DND-41 (cell line): Measurements from ENCODE around the gene VPS35.

Source experiments
- ATAC-seq: fragments of 200-7000 bp; cut with Tn5 transposase; 3 replicates; pipeline ENCODE4 v1.9.1; 2021; ENCODE audit warnings: low read depth; ENCODE audit not compliant: insufficient read depth
- DNase-seq: peaks from one replicate; pipeline ENCODE4 v3.0.0-alpha.2; 2020
- H2AFZ ChIP-seq: 2 replicates; pipeline ENCODE4 v1.6.0; 2012; ENCODE audit warnings: low read depth, low read length
- H3K27ac ChIP-seq: 2 replicates; pipeline ENCODE4 v1.5.1; 2012; ENCODE audit warnings: low read length, inconsistent platforms
- H3K27me3 ChIP-seq: fragments of 200-600 bp; sonication (generic); 2 replicates; pipeline ENCODE4 v1.6.0; 2012; ENCODE audit warnings: low read length, mild to moderate bottlenecking, inconsistent platforms; ENCODE audit not compliant: insufficient read depth, poor library complexity
- H3K36me3 ChIP-seq: 2 replicates; pipeline ENCODE4 v1.5.1; 2012; ENCODE audit warnings: low read length, inconsistent platforms; ENCODE audit not compliant: insufficient read depth
- H3K4me1 ChIP-seq: 2 replicates; pipeline ENCODE4 v1.5.1; 2012; ENCODE audit warnings: mild to moderate bottlenecking, low read length; ENCODE audit not compliant: insufficient read depth
- H3K4me2 ChIP-seq: 2 replicates; pipeline ENCODE4 v1.6.0; 2012; ENCODE audit warnings: mild to moderate bottlenecking, moderate library complexity, low read length, inconsistent platforms; ENCODE audit not compliant: insufficient read depth
- H3K4me3 ChIP-seq, 2 experiments: fragments of 200-600 bp in 1 of 2; shearing (Covaris generic) in 1 of 2; 2 replicates each; pipeline ENCODE4 v1.5.1; 2012 to 2016; ENCODE audit warnings: inconsistent platforms in 2 of 2, low read length in 2 of 2, mild to moderate bottlenecking in 2 of 2, low read depth in 1 of 2, moderate library complexity in 1 of 2
- H3K79me2 ChIP-seq: 2 replicates; pipeline ENCODE4 v1.6.0; 2012; ENCODE audit warnings: low read length, inconsistent platforms; ENCODE audit not compliant: insufficient read depth
- H3K9ac ChIP-seq: 2 replicates; pipeline ENCODE4 v1.6.0; 2012; ENCODE audit warnings: low read depth, mild to moderate bottlenecking, inconsistent platforms, low read length, moderate library complexity
- H3K9me3 ChIP-seq: 2 replicates; pipeline ENCODE4 v1.5.1; 2012; ENCODE audit warnings: low read length, moderate library complexity, mild to moderate bottlenecking, inconsistent platforms; ENCODE audit not compliant: insufficient read depth, severe bottlenecking
- H4K20me1 ChIP-seq: 2 replicates; pipeline ENCODE4 v1.6.0; 2012; ENCODE audit warnings: low read length; ENCODE audit not compliant: insufficient read depth
- CTCF ChIP-seq: IDR thresholded peaks from 2 replicates; pipeline ENCODE4 v1.5.1; 2012; ENCODE audit warnings: borderline replicate concordance, low read length, moderate library complexity, mild to moderate bottlenecking; ENCODE audit not compliant: poor library complexity, severe bottlenecking; ENCODE audit errors: extremely low read depth
- EZH2 ChIP-seq: IDR thresholded peaks from 3 replicates; pipeline ENCODE4 v1.6.1; 2012; ENCODE audit warnings: borderline replicate concordance, low read depth, mild to moderate bottlenecking, moderate library complexity, low read length, inconsistent platforms; ENCODE audit not compliant: severe bottlenecking

Gene VPS35

GRCh38 chr16:46673320-46674013 is 15.5 kb downstream of the VPS35 start:
- no peak overlapping the region for H3K4me2 ChIP-seq
- no peak overlapping the region for H3K9ac ChIP-seq
- ATAC-seq, result peak; percentile 93
- TF ChIP-seq EZH2 (no peak), CTCF (peak; percentile 81)
- 0 out of 2 replicates have a peak, but pooled peaks cover 2% of the 10 kb centered on the region for H4K20me1 ChIP-seq
- no peaks in the 10 kb centered on the region for H3K27me3 ChIP-seq
- no peaks in the 10 kb centered on the region for H3K79me2 ChIP-seq
- DNase-seq, result peak; percentile 45
- H3K9me3 ChIP-seq, result no peaks in the 10 kb centered on the region
- no peak overlapping the region for H3K27ac ChIP-seq
- H3K36me3 ChIP-seq, result peaks cover 86% of the 10 kb centered on the region
- H3K4me3 ChIP-seq, result no peak overlapping the region
- no peaks in the 10 kb centered on the region for H3K4me1 ChIP-seq
- no peak overlapping the region for H2AFZ ChIP-seq

GRCh38 chr16:46662123-46662522 is 26.9 kb downstream of the VPS35 start:
- peaks cover 86% of the 10 kb centered on the region for H3K36me3 ChIP-seq
- no peak for DNase-seq
- TF ChIP-seq EZH2 (no peak), CTCF (no peak)

GRCh38 chr16:46658925-46659324 is 30.1 kb downstream of the VPS35 start:
- Histone ChIP-seq H3K27ac (no peak overlapping the region), H3K27me3 (no peaks in the 10 kb centered on the region), H3K4me2 (no peak overlapping the region), H3K9me3 (no peaks in the 10 kb centered on the region), H3K9ac (no peak overlapping the region), H3K4me3 (no peak overlapping the region), H2AFZ (no peak overlapping the region), H4K20me1 (no peaks in the 10 kb centered on the region), H3K79me2 (no peaks in the 10 kb centered on the region), H3K4me1 (no peaks in the 10 kb centered on the region), H3K36me3 (peaks cover 61% of the 10 kb centered on the region)
- peak; percentile 40; the same call in 1 of the 3 replicates for ATAC-seq
- DNase-seq, result no peak
- no peak for TF ChIP-seq EZH2
- no peak for TF ChIP-seq CTCF

More at GRCh38 chr16:46662123-46662522, 26.9 kb downstream of the VPS35 start:
- Histone ChIP-seq H3K27ac (no peak overlapping the region), H3K9ac (no peak overlapping the region), H3K79me2 (no peaks in the 10 kb centered on the region), H3K4me2 (no peak overlapping the region), H4K20me1 (no peaks in the 10 kb centered on the region), H2AFZ (no peak overlapping the region), H3K4me1 (no peaks in the 10 kb centered on the region), H3K27me3 (no peaks in the 10 kb centered on the region), H3K9me3 (no peaks in the 10 kb centered on the region), H3K4me3 (no peak overlapping the region)
- ATAC-seq, result no peak
